IMR-90 (cell line): ENCODE results near the gene ATF4. TPM values are rescaled to one million over a fixed set of nuclear protein-coding genes. Genes with fewer than 3 reads are reported as not detected.

Source experiments
- ATAC-seq: fragments of 200-7000 bp; cut with Tn5 transposase; 2 replicates; pipeline ENCODE4 v1.9.1; 2020; ENCODE audit warnings: low read depth, mild to moderate bottlenecking, moderate library complexity
- BruUV-seq: library from RNA; stranded (reverse); fragments of 400-500 nt; replicated peaks from 2 replicates; lab custom pipeline; 2021; lab: Mats Ljungman, UMichigan
- CTCF ChIA-PET: fragments of 300-600 bp; formaldehyde crosslinking; extraction: SDS; loops from one replicate; lab custom pipeline; 2021; ENCODE audit warnings: antibody characterized with exemption; lab: Yijun Ruan, JAX
- POLR2A ChIA-PET: fragments of 300-600 bp; sonication (Branson Sonifier 250); formaldehyde crosslinking; loops from one replicate; lab custom pipeline; 2022; ENCODE audit warnings: antibody characterized with exemption; ENCODE audit not compliant: unreplicated experiment; lab: Charles Lee
- DNase-seq: peaks from one replicate; pipeline ENCODE4 v3.0.0; 2013
- H2AFZ ChIP-seq: replicated peaks from 2 replicates; pipeline ENCODE3; 2013; ENCODE audit warnings: low read length, mild to moderate bottlenecking; ENCODE audit not compliant: poor library complexity
- H2AK5ac ChIP-seq: 2 replicates; pipeline ENCODE4 v1.6.1; 2013; ENCODE audit warnings: low read depth, low read length, inconsistent platforms
- H2AK9ac ChIP-seq: replicated peaks from 2 replicates; pipeline ENCODE3; 2013; ENCODE audit warnings: mild to moderate bottlenecking, low read depth, low read length, moderate library complexity; ENCODE audit not compliant: poor library complexity
- H2BK120ac ChIP-seq: 2 replicates; pipeline ENCODE4 v1.6.1; 2013; ENCODE audit warnings: low read depth, low read length, inconsistent platforms
- H2BK15ac ChIP-seq: 3 replicates; pipeline ENCODE4 v1.6.1; 2013; ENCODE audit warnings: low read depth, low read length, inconsistent platforms
- H2BK20ac ChIP-seq: 2 replicates; pipeline ENCODE4 v1.6.1; 2013; ENCODE audit warnings: low read depth, mild to moderate bottlenecking, inconsistent platforms, low read length, moderate library complexity
- H2BK5ac ChIP-seq: 2 replicates; pipeline ENCODE4 v1.6.1; 2013; ENCODE audit warnings: mild to moderate bottlenecking, low read depth, low read length, inconsistent platforms; ENCODE audit not compliant: poor library complexity, severe bottlenecking
- H3K14ac ChIP-seq: replicated peaks from 2 replicates; pipeline ENCODE4 v1.6.1; 2013; ENCODE audit warnings: low read depth, low read length, inconsistent platforms
- H3K18ac ChIP-seq: 2 replicates; pipeline ENCODE4 v1.6.1; 2013; ENCODE audit warnings: low read depth, low read length, control low read depth
- H3K23ac ChIP-seq: 2 replicates; pipeline ENCODE4 v1.6.1; 2013; ENCODE audit warnings: low read depth, low read length, inconsistent platforms
- H3K27ac ChIP-seq: 2 replicates; pipeline ENCODE4 v1.5.1; 2013; ENCODE audit warnings: mild to moderate bottlenecking, control low read depth, low read length; ENCODE audit not compliant: insufficient read depth
- H3K27me3 ChIP-seq: 2 replicates; pipeline ENCODE4 v1.6.1; 2013; ENCODE audit warnings: low read length; ENCODE audit not compliant: control insufficient read depth, insufficient read depth
- H3K36me3 ChIP-seq: 2 replicates; pipeline ENCODE4 v1.6.1; 2013; ENCODE audit warnings: low read length, mixed read lengths; ENCODE audit not compliant: control insufficient read depth, insufficient read depth
- H3K4ac ChIP-seq: 2 replicates; pipeline ENCODE4 v1.6.1; 2013; ENCODE audit warnings: low read depth, low read length, inconsistent platforms
- H3K4me1 ChIP-seq: 2 replicates; pipeline ENCODE4 v1.6.1; 2013; ENCODE audit warnings: low read length, mixed read lengths; ENCODE audit not compliant: control insufficient read depth, insufficient read depth
- H3K4me2 ChIP-seq: 2 replicates; pipeline ENCODE4 v1.6.1; 2013; ENCODE audit warnings: low read depth, mild to moderate bottlenecking, control low read depth, low read length, moderate library complexity
- H3K4me3 ChIP-seq: 2 replicates; pipeline ENCODE4 v1.5.1; 2013; ENCODE audit warnings: low read depth, mild to moderate bottlenecking, control low read depth, low read length, moderate library complexity; ENCODE audit not compliant: insufficient read depth
- H3K56ac ChIP-seq: 2 replicates; pipeline ENCODE4 v1.6.1; 2013; ENCODE audit warnings: low read length, inconsistent platforms; ENCODE audit not compliant: insufficient read depth; ENCODE audit errors: extremely low read depth
- H3K79me1 ChIP-seq, 2 experiments: 2 replicates each; pipeline ENCODE4 v1.6.1; 2013; ENCODE audit warnings: low read length in 2 of 2, inconsistent platforms in 1 of 2, low read depth in 1 of 2
- H3K9ac ChIP-seq: 2 replicates; pipeline ENCODE4 v1.6.1; 2013; ENCODE audit warnings: low read depth, low read length, control low read depth
- H3K9me1 ChIP-seq: 2 replicates; pipeline ENCODE4 v1.6.1; 2013; ENCODE audit warnings: low read length, inconsistent platforms; ENCODE audit not compliant: insufficient read depth
- H3K9me3 ChIP-seq: 2 replicates; pipeline ENCODE4 v1.6.1; 2013; ENCODE audit warnings: low read length; ENCODE audit not compliant: control insufficient read depth, insufficient read depth
- H4K20me1 ChIP-seq: 2 replicates; pipeline ENCODE4 v1.6.1; 2013; ENCODE audit warnings: low read length, inconsistent platforms; ENCODE audit not compliant: insufficient read depth
- H4K5ac ChIP-seq: 2 replicates; pipeline ENCODE4 v1.6.1; 2013; ENCODE audit warnings: mild to moderate bottlenecking, low read depth, low read length, control low read depth
- H4K8ac ChIP-seq, 2 experiments: 2 replicates each; pipeline ENCODE4 v1.6.1; 2013; ENCODE audit warnings: low read depth in 2 of 2, low read length in 2 of 2, control low read depth in 1 of 2, inconsistent platforms in 1 of 2
- H4K91ac ChIP-seq: 2 replicates; pipeline ENCODE4 v1.6.1; 2013; ENCODE audit warnings: low read depth, low read length, inconsistent platforms; ENCODE audit not compliant: insufficient read depth
- BHLHE40 ChIP-seq: fragments of 150-350 bp; IDR thresholded peaks from 2 replicates; pipeline ENCODE4 v1.6.1; 2016; ENCODE audit warnings: mild to moderate bottlenecking, low read depth, low read length
- CEBPB ChIP-seq: IDR thresholded peaks from 2 replicates; pipeline ENCODE4 v1.6.1; 2012; ENCODE audit warnings: low read depth, low read length, improper control_type of control experiment
- CHD1 ChIP-seq: IDR thresholded peaks from 2 replicates; pipeline ENCODE4 v1.6.1; 2012; ENCODE audit warnings: low read depth, low read length, improper control_type of control experiment
- MAFK ChIP-seq: IDR thresholded peaks from 2 replicates; pipeline ENCODE4 v1.6.1; 2012; ENCODE audit warnings: low read depth, low read length, improper control_type of control experiment
- MXI1 ChIP-seq: IDR thresholded peaks from 2 replicates; pipeline ENCODE4 v1.6.1; 2012; ENCODE audit warnings: low read depth, mild to moderate bottlenecking, low read length, moderate library complexity, borderline replicate concordance
- NFE2L2 ChIP-seq: fragments of 150-350 bp; IDR thresholded peaks from 2 replicates; pipeline ENCODE4 v1.6.1; 2016; ENCODE audit warnings: low read depth, mild to moderate bottlenecking, low read length
- POLR2A ChIP-seq: IDR thresholded peaks from 2 replicates; pipeline ENCODE4 v1.6.1; 2012; ENCODE audit warnings: mild to moderate bottlenecking, low read depth, low read length
- RAD21 ChIP-seq: IDR thresholded peaks from 2 replicates; pipeline ENCODE4 v1.6.1; 2012; ENCODE audit warnings: low read length, improper control_type of control experiment
- RCOR1 ChIP-seq: IDR thresholded peaks from 2 replicates; pipeline ENCODE4 v1.6.1; 2012; ENCODE audit warnings: mild to moderate bottlenecking, low read length, improper control_type of control experiment; ENCODE audit not compliant: insufficient replicate concordance
- RFX5 ChIP-seq: IDR thresholded peaks from 2 replicates; pipeline ENCODE4 v1.8.0; 2012; ENCODE audit warnings: low read depth, mild to moderate bottlenecking, low read length, moderate library complexity
- SMC3 ChIP-seq: fragments of 150-350 bp; IDR thresholded peaks from 2 replicates; pipeline ENCODE4 v1.6.1; 2016; ENCODE audit warnings: low read depth, mild to moderate bottlenecking, antibody characterized with exemption, low read length, moderate library complexity
- WGBS, 2 experiments: methylation state at CpG; one replicate each; pipeline versions ENCODE4 v1.1.5 to v1.1.7; 2013; ENCODE audit warnings: missing lambda C conversion rate in 2 of 2; ENCODE audit not compliant: insufficient read length in 1 of 2; ENCODE audit errors: extremely low coverage in 2 of 2; 5-methylcytosine and 5-hydroxymethylcytosine counted together
- dilution Hi-C: fragments of 300-500 bp; cut with HindIII; formaldehyde crosslinking; loops from one replicate; pipeline ENCODE4 v1.14.3; 2018; ENCODE audit warnings: low sequenced_read_pairs; ENCODE audit not compliant: unreplicated experiment
- in situ Hi-C: fragments of 300-500 bp; cut with MboI; formaldehyde crosslinking; loops from 3 replicates; pipeline ENCODE4 v1.14.3; 2019; ENCODE audit warnings: low sequenced_read_pairs, inconsistent platforms, mixed read lengths
- intact Hi-C: fragments of 100-400 bp; cut with micrococcal nuclease; formaldehyde crosslinking; loops from 2 replicates; pipeline ENCODE4 v1.10.0; 2022
- polyA plus RNA-seq, 3 experiments: library from polyadenylated mRNA; depleted of rRNA; stranded (reverse); fragments of >200 nt; gene quantifications; 2 replicates each; pipeline ENCODE4 v1.2.3, GENCODE V29; 2012; ENCODE audit warnings: low replicate concordance in 1 of 3
- total RNA-seq: library from RNA; depleted of rRNA; stranded (reverse); fragments of >200 nt; gene quantifications from 2 replicates; pipeline ENCODE4 v1.2.3, GENCODE V29; 2012

Gene ATF4
- total and polyA plus RNA-seq, 2 of the 4 experiments (the other 2 are of a cell fraction): 148 to 662 TPM

DNA sequence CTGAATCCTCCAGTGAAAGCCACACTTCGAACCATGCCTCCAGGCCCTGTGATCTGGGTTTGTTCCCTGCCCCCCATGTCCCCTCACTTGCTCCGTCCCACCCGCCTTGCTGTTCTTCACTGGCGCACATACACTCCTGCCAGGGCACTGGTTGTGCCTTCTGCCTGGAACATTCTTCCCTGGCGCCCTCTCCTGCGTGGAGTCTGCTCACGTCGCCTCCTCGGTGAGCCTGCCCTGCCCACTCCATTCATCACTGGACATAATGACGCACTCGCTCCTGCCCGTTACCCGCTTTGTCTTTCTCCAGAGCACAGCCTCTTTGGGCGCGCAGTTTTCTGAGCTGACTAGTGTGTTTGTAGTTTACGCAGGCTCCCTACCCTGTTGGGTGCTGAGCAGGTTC is 39.3 kb upstream of the ATF4 start:
- no peak overlapping the region for H3K18ac ChIP-seq
- no peak overlapping the region for H4K5ac ChIP-seq
- no peak overlapping the region for H3K4ac ChIP-seq
- H3K4me1 ChIP-seq: no peaks in the 10 kb centered on the region
- DNase-seq (no peak), ATAC-seq (no peak)
- TF ChIP-seq MAFK (no peak), CEBPB (no peak), RFX5 (no peak), MXI1 (no peak), NFE2L2 (no peak), RCOR1 (no peak), CHD1 (no peak), POLR2A (no peak), SMC3 (no peak), BHLHE40 (no peak), RAD21 (no peak)
- H3K14ac ChIP-seq: no peak overlapping the region
- H3K56ac ChIP-seq: no peak overlapping the region
- no peak overlapping the region for H4K91ac ChIP-seq
- H3K27me3 ChIP-seq: peaks cover 10% of the 10 kb centered on the region
- H2BK15ac ChIP-seq: no peak overlapping the region
- no peak overlapping the region for H2BK5ac ChIP-seq
- no peak overlapping the region for H3K27ac ChIP-seq
- H3K4me2 ChIP-seq: no peak overlapping the region
- no peaks in the 10 kb centered on the region for H4K20me1 ChIP-seq
- no TSS peak for BruUV-seq
- H2AK9ac ChIP-seq: no peak overlapping the region
- H4K8ac ChIP-seq: no peak overlapping the region
- no peak overlapping the region for H2AFZ ChIP-seq
- POLR2A ChIA-PET: no interaction called here
- 0 out of 2 replicates have a peak, but pooled peaks cover 5% of the 10 kb centered on the region for H3K9me1 ChIP-seq
- H3K36me3 ChIP-seq: no peaks in the 10 kb centered on the region
- dilution Hi-C loops (no loop called here), intact Hi-C loops (no loop called here), in situ Hi-C loops (no loop called here)
- CTCF ChIA-PET: no interaction called here
- H2BK20ac ChIP-seq: no peak overlapping the region
- H3K9ac ChIP-seq: no peak overlapping the region
- no peak overlapping the region for H2AK5ac ChIP-seq
- WGBS, 2 experiments: 95% methylated on average over 3 of the region's 16 CpGs; no CpG with 5 or more reads in 1 of the 2 experiments
- no peaks in the 10 kb centered on the region for H3K9me3 ChIP-seq
- no peaks in the 10 kb centered on the region for H3K79me1 ChIP-seq
- no peak overlapping the region for H3K4me3 ChIP-seq
- H3K23ac ChIP-seq: no peak overlapping the region
- no peak overlapping the region for H2BK120ac ChIP-seq
